Measurements from ENCODE around the gene PLXNA2. TPM values are rescaled to one million over a fixed set of nuclear protein-coding genes. Genes with fewer than 3 reads are reported as not detected.

The PLXNA2 gene
- total and polyA plus RNA-seq, 2 experiments from 2014 or later = 3.7 to 5.4 TPM

- no peak for DNase-seq
- Histone ChIP-seq H3K9me2 (ENCODE audit: insufficient read depth) (no peaks in the 10 kb centered on the region), H4K20me1 (ENCODE audit: insufficient read depth) (no peaks in the 10 kb centered on the region), H2AFZ (no peak overlapping the region), H3K9me3 (ENCODE audit: low read depth) (no peaks in the 10 kb centered on the region), H3K4me1 (ENCODE audit: insufficient read depth) (no peaks in the 10 kb centered on the region), H3K27ac (no peak overlapping the region), H3K27me3 (replicated peaks; ENCODE audit: insufficient read depth) (peaks cover 69% of the 10 kb centered on the region), H3K79me2 (ENCODE audit: insufficient read depth) (no peaks in the 10 kb centered on the region), H3F3A (ENCODE audit: insufficient read depth) (no peaks in the 10 kb centered on the region), H3K36me3 (ENCODE audit: low read depth) (no peaks in the 10 kb centered on the region), H3K4me3 (no peak overlapping the region), H3K9ac (no peak overlapping the region), H3K4me2 (ENCODE audit: unreplicated experiment) (no peak overlapping the region)
- TF ChIP-seq EZH2phosphoT487 (IDR thresholded peaks at IDR 0.05; ENCODE audit: insufficient read depth, low read depth) = no peak
- no peak for TF ChIP-seq EZH2 (IDR thresholded peaks at IDR 0.05; ENCODE audit: insufficient read depth, poor library complexity, severe bottlenecking)
- in situ Hi-C loops (cut with MboI) = no loop called here
- 8 to 12% methylated on average over 11 of the region's 11 CpGs for WGBS, 2 experiments (ENCODE audit: low coverage in 1 of 2, low lambda C conversion rate in 2 of 2, missing lambda C conversion rate in 2 of 2)
Measured at GRCh38 chr1:208279826-208280588, 35.8 kb upstream of the PLXNA2 start.

DNA sequence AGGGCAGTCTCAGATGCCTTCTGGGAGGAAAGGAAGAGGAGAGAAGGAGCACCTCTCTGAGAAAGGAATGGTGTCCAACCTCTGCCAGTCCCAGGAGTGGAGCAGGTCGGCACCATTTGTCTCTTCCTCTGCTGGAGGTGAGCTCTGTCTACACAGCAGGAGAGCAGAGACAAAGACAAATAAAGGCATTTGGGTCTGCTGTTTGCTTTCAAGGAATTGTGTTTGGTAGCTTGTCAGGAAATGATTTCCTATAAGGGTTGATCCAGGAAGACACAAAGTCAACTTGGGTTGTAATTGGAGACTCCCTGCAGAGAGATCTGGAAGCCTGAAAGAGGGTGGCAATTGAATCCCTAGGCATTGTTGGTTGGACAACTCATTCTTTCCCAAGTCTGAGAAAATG, 34.5 kb upstream of the PLXNA2 start:
- no peak overlapping the region for H3K27ac ChIP-seq
- H3K9ac ChIP-seq = no peak overlapping the region
- peaks cover 75% of the 10 kb centered on the region for H3K27me3 ChIP-seq (replicated peaks; ENCODE audit: insufficient read depth)
- H3F3A ChIP-seq (ENCODE audit: insufficient read depth) = no peaks in the 10 kb centered on the region
- WGBS, 2 experiments (ENCODE audit: low coverage in 1 of 2, low lambda C conversion rate in 2 of 2, missing lambda C conversion rate in 2 of 2) = 0 to 3% methylated on average over 1 of the region's 1 CpG
- no peaks in the 10 kb centered on the region for H4K20me1 ChIP-seq (ENCODE audit: insufficient read depth)
- H3K9me3 ChIP-seq (ENCODE audit: low read depth) = no peaks in the 10 kb centered on the region
- H3K79me2 ChIP-seq (ENCODE audit: insufficient read depth) = no peaks in the 10 kb centered on the region
- no peak for TF ChIP-seq EZH2phosphoT487 (IDR thresholded peaks at IDR 0.05; ENCODE audit: insufficient read depth, low read depth)
- TF ChIP-seq EZH2 (IDR thresholded peaks at IDR 0.05; ENCODE audit: insufficient read depth, poor library complexity, severe bottlenecking) = no peak
- no peak overlapping the region for H3K4me3 ChIP-seq
- no peaks in the 10 kb centered on the region for H3K4me1 ChIP-seq (ENCODE audit: insufficient read depth)
- in situ Hi-C loops (cut with MboI) = no loop called here
- no peaks in the 10 kb centered on the region for H3K36me3 ChIP-seq (ENCODE audit: low read depth)
- no peak for DNase-seq
- no peaks in the 10 kb centered on the region for H3K9me2 ChIP-seq (ENCODE audit: insufficient read depth)
- no peak overlapping the region for H3K4me2 ChIP-seq (ENCODE audit: unreplicated experiment)
- H2AFZ ChIP-seq = no peak overlapping the region

GRCh38 chr1:208276757-208277435, 32.7 kb upstream of the PLXNA2 start:
- Histone ChIP-seq H2AFZ (no peak overlapping the region), H3K9ac (no peak overlapping the region), H4K20me1 (ENCODE audit: insufficient read depth) (no peaks in the 10 kb centered on the region), H3K36me3 (ENCODE audit: low read depth) (no peaks in the 10 kb centered on the region), H3F3A (ENCODE audit: insufficient read depth) (no peaks in the 10 kb centered on the region), H3K9me2 (ENCODE audit: insufficient read depth) (no peaks in the 10 kb centered on the region), H3K27ac (no peak overlapping the region), H3K27me3 (replicated peaks; ENCODE audit: insufficient read depth) (peaks cover 82% of the 10 kb centered on the region), H3K79me2 (ENCODE audit: insufficient read depth) (no peaks in the 10 kb centered on the region), H3K9me3 (ENCODE audit: low read depth) (no peaks in the 10 kb centered on the region), H3K4me1 (ENCODE audit: insufficient read depth) (no peaks in the 10 kb centered on the region), H3K4me2 (ENCODE audit: unreplicated experiment) (no peak overlapping the region), H3K4me3 (no peak overlapping the region)
- in situ Hi-C loops (cut with MboI) = no loop called here
- no peak for DNase-seq
- WGBS, 2 experiments (ENCODE audit: low coverage in 1 of 2, low lambda C conversion rate in 2 of 2, missing lambda C conversion rate in 2 of 2) = 13 to 18% methylated on average over 3 of the region's 3 CpGs
- no peak for TF ChIP-seq EZH2phosphoT487 (IDR thresholded peaks at IDR 0.05; ENCODE audit: insufficient read depth, low read depth)
- no peak for TF ChIP-seq EZH2 (IDR thresholded peaks at IDR 0.05; ENCODE audit: insufficient read depth, poor library complexity, severe bottlenecking)

DNA sequence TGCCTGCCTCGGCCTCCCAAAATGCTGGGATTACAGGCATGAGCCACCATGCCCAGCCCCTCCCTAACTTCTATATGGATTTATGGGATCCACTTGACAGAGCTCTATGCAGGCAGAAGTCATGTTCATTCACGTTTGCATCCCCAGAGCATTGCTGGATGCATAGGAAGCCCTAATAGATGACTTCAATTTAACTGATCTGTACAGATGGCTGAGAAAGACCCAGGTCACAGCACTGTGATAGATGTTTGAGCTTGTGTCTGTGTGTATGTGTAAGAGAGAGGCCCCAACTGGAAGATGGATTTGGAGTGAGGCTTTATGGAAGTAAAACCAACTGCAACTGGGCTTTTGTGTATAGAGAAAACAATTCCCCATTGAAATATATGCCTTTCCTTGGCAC, 30.9 kb upstream of the PLXNA2 start:
- no peak for DNase-seq
- TF ChIP-seq EZH2 (IDR thresholded peaks at IDR 0.05; ENCODE audit: insufficient read depth, poor library complexity, severe bottlenecking) = no peak
- TF ChIP-seq EZH2phosphoT487 (IDR thresholded peaks at IDR 0.05; ENCODE audit: insufficient read depth, low read depth) = no peak
- in situ Hi-C loops (cut with MboI) = no loop called here
- no peaks in the 10 kb centered on the region for H3K9me3 ChIP-seq (ENCODE audit: low read depth)
- H3F3A ChIP-seq (ENCODE audit: insufficient read depth) = no peaks in the 10 kb centered on the region
- H4K20me1 ChIP-seq (ENCODE audit: insufficient read depth) = no peaks in the 10 kb centered on the region
- peaks cover 86% of the 10 kb centered on the region for H3K27me3 ChIP-seq (replicated peaks; ENCODE audit: insufficient read depth)
- no peaks in the 10 kb centered on the region for H3K36me3 ChIP-seq (ENCODE audit: low read depth)
- no peak overlapping the region for H2AFZ ChIP-seq
- no peak overlapping the region for H3K27ac ChIP-seq
- H3K79me2 ChIP-seq (ENCODE audit: insufficient read depth) = no peaks in the 10 kb centered on the region
- no peaks in the 10 kb centered on the region for H3K9me2 ChIP-seq (ENCODE audit: insufficient read depth)
- H3K9ac ChIP-seq = no peak overlapping the region
- 39 to 50% methylated on average over 2 of the region's 2 CpGs for WGBS, 2 experiments (ENCODE audit: low coverage in 1 of 2, low lambda C conversion rate in 2 of 2, missing lambda C conversion rate in 2 of 2)
- H3K4me1 ChIP-seq (ENCODE audit: insufficient read depth) = no peaks in the 10 kb centered on the region
- H3K4me3 ChIP-seq = no peak overlapping the region
- H3K4me2 ChIP-seq (ENCODE audit: unreplicated experiment) = no peak overlapping the region
